Stomach (tissue), 4 donors: Measurements from ENCODE around the gene TRIM63.

Experiments
- CTCF ChIP-seq, 7 experiments: fragments of 450-650 bp in 4 of 7; fragments of 200-600 bp in 3 of 7; sonication (generic) in 3 of 7; IDR thresholded peaks; one replicate each; pipeline ENCODE4 v1.5.1; 2016 to 2019; ENCODE audit warnings: antibody characterized with exemption in 7 of 7, control low read depth in 2 of 7, mild to moderate bottlenecking in 1 of 7
- EP300 ChIP-seq: sonication (generic); formaldehyde crosslinking; IDR thresholded peaks from one replicate; pipeline ENCODE4 v1.6.1; 2017; ENCODE audit warnings: antibody characterized with exemption
- POLR2A ChIP-seq, 4 donors: fragments of 450-650 bp; IDR thresholded peaks; one replicate each; pipeline ENCODE4 v1.6.1; 2016; ENCODE audit warnings: antibody characterized with exemption in 4 of 4, control low read depth in 2 of 4, mild to moderate bottlenecking in 1 of 4, moderate library complexity in 1 of 4
- POLR2AphosphoS5 ChIP-seq, 3 donors: sonication (generic); formaldehyde crosslinking; IDR thresholded peaks; one replicate each; pipeline ENCODE4 v1.6.1; 2016; ENCODE audit warnings: antibody characterized with exemption in 3 of 3

- TF ChIP-seq CTCF (IDR thresholded peaks at IDR 0.05): no peak
- no peak for TF ChIP-seq POLR2A (IDR thresholded peaks at IDR 0.05)
- no peak for TF ChIP-seq POLR2AphosphoS5 (IDR thresholded peaks at IDR 0.05)
- TF ChIP-seq EP300: no peak
Measured at GRCh38 chr1:26089125-26089524, 21.7 kb upstream of the TRIM63 start.
